Stimulated activated CD4-positive, alpha-beta T cell treated with anti-CD3 and anti-CD28 coated beads, Interleukin-4, amount 100 ng/mL, for 4 hours (primary cell): ENCODE measurements around the gene EARS2.
A peak's percentile ranks its signal among the peaks of the same experiment; 100 is the strongest.
"Not testable (repeated sequence)": the region's sequence is repeated elsewhere in the genome, so short reads cannot be mapped to it uniquely, and the experiment has no call there.

Experiments used
- DNase-seq, 2 experiments: peaks; one replicate each; pipeline ENCODE4 v3.0.0-alpha.2; 2020

Gene EARS2

GRCh38 chr16:23504453-23505179, 52.5 kb downstream of the EARS2 start:
- peak; percentile 54 to 67 for DNase-seq

DNA sequence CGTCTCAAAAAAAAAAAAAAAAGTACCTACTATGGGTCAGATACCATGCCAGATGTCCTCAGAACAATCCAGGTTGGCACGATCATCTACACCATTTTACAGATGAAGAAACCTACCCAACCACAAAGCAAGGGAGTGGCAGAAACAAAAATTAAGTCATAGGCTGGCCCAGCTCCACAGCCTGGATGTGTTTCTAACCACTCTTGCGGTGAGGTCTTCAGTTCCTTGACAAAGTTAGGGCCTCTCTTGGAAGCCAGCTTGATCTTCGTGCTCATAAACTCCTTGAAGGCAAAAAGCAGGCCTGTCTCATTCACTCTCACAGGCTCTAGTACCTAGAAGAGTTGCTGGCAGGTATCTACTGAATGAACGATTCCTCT, 53.1 kb downstream of the EARS2 start:
- no peak for DNase-seq

DNA sequence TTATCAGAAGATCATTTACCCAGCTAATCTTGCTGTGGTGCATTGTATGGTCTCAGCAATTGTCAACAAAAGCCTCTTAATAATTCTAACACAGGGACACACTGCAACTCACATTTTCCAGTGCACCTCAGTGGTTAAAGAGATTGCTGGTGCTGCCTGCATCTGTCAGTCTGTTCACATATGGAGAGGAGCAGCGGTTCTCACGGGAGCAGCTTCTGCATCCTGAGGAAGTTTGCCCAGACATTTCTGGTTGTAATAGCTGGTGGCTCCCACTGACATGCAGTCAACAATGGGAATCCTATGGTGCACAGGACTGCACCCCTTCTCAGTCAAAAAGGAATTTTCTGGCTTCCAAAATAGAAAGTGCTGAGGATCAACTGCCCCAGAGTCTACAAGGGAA, 54.7 kb downstream of the EARS2 start:
- no peak for DNase-seq

DNA sequence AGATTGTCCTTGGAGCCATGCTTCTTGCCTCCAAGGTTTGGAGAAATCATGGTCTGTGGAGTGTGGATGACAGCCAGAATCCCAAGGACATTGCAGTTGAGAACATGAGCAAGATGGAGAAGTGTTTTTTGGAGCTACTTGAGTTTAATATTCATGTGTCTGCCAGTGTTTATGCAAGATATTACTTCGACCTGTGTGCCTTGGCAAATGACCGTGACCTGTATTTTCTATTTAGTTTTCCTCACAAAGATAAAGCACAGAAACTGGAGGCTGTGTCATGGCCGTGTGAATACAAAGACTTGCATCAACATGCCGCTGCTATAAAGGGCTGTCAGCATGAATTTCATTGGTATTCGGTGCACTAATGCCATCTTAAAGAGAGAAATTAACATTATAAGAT, 55.9 kb downstream of the EARS2 start:
- DNase-seq, result no peak

- DNase-seq, result no peak
Observed at GRCh38 chr16:23500862-23501225, 56.3 kb downstream of the EARS2 start.

DNA sequence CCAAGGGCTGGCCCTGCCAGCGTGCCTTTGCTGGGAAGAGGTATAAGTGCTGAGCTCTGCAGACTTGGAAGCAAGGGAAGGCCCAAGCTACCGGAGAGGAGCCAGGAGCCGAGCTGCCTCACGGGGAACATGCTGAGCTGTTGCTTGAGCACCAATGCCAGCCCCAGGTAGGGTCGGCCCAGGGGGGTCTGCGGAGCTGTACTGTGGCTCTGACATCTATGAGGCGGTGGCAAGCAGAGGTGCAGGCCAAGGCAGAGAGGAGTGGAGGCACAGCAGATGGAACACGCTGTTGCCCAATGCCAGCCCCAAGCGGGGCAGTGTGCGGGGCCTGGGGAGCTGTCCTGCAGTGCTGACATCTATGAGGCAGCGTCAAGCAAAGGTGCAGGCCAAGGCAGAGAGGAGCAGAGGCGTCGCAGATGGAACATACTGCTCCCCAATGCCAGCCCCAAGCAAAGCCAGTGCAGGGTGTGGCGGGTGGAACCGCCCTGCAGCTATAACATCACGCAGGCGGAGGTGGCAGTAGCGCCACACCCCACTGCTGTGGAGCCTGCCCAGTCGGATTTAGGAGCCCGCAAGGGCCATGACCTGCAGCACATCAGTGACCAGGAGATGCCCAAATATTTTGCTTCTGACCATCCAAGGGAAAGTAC, 56.8 kb downstream of the EARS2 start:
- DNase-seq, result no peak

- no peak for DNase-seq
Observed at GRCh38 chr16:23499801-23500200, 57.3 kb downstream of the EARS2 start.

GRCh38 chr16:23498863-23499262, 58.3 kb downstream of the EARS2 start:
- no peak for DNase-seq

GRCh38 chr16:23497543-23497868, 59.6 kb downstream of the EARS2 start:
- no peak for DNase-seq

DNA sequence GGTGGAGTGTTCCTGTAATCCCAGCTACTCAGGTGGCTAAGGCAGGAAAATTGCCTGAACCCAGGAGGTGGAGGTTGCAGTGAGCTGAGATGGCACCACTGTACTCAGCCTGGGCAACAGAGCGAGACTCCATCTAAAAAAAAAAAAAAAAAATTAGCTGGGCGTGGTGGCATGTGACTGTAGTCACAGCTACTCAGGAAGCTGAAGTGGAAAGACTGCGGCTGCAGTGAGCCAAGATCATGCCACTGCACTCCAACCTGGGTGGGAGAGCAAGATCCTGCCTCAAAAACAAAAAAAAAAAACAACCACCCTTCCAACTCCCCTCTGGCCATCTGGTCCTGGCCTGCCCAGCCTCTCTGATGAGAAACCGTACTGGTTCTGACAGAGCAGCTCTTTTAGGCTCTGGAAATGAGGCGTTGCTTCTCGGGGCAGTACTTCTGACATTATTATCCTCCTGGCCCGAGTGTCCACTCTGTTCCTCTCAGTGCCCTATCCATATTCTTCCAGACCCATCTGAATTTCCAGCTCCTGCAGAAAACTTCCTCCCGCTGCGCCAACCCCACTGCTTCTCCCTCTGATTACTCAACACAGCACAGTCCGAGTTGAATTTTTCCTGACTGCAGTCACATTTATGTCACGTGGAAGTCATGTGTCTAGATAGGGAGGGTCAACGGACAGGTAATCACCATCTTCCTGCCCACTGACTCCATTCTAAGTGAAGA, 60.2 kb downstream of the EARS2 start:
- no peak for DNase-seq

DNA sequence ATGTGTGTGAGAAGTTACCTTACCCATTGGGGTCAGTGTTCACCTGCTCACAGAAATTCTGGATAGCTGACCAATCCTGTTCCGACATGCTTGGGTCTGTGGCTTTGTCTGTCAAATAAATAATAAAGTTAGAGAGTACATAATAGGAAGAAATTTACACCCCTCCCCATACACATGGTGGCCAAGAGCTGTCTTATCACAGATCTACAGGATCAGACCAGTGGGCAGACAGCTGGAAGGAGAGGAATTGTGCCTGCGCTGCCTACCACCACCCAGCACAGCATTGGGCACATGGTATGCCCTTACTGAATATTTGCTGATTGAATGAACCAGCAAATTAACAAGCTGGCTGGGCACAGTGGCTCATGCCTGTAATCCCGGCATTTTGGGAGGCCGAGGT, 61.5 kb downstream of the EARS2 start:
- DNase-seq, result no peak

DNA sequence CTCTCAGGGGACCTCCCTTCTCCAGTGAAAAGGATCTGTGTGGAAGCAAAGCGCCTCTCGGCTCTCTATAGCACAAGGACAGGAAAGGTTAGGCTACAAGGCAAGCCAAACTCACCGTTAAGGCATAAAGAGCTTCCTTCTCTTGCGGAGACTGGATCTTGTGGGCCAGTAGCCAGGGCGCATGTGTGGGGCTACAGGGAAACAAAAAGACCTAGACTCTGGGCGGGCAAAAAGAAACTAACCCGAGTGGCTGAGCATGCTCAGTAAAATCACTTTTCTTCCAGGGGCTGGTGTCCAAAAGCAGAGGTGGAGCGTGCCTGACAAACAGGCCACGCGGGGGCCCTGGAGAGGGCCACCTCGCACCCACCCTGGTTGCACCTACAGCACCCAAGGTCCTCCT, 63.0 kb downstream of the EARS2 start:
- no peak for DNase-seq

GRCh38 chr16:23491490-23492391, 65.4 kb downstream of the EARS2 start:
- DNase-seq, result no peak

DNA sequence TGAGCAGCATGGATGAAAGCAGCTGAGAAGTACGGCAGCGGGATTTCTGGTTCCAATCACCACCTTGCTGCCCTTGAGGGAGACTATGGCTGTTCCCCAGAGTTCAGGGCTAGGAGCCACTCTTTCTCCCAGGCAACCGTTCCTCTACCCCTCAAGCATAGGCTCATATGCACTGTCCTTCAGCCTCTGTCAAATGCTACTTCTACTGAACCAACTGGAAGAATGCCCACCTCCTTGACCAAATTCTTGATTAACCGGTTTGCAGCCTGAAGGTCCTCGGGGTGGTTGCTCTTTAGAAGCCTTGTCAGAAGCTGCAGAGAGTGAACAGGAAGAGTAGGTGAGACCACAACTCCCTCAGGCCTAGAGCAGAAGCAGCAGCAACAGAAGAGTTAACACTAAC, 70.7 kb downstream of the EARS2 start:
- DNase-seq, result no peak

DNA sequence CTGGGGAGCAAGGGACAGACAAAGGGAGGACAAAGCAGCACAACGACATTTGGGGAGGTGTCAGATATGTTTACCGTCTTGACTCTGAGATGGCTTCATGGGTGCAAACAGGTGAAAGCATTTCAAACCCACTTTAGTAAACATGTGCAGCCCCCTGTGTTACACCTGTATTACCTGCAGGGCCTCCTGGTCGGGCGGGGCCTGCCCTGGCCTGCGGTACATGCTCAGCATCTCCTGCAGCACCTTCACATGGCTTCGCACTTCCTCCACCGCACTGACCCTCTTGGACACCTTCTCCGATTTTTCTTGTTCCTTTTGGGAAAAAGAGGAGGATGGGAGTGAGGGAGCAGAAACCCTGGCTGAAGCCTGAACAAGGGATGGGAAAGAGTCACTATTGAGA, 71.3 kb downstream of the EARS2 start:
- DNase-seq, result no peak

DNA sequence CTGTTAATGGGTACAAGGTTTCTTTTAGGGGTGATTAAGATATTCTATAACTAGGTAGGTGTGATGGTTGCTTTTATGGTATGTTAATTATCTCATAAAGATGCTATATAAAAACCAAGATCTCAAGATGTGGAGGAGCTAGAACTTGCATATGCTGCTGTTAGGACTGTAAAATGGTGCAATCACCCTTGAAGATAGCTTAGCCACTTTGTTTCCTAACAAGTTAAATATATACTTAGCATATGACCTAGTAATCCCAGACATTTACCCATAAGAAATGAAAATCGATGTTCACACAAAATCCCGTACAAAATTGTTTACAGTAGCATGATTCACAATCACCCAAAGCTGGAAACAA, 71.9 kb downstream of the EARS2 start:
- DNase-seq, result no peak

- no peak for DNase-seq
Observed at GRCh38 chr16:23484510-23485256, 72.5 kb downstream of the EARS2 start.

GRCh38 chr16:23483492-23483891, 73.7 kb downstream of the EARS2 start:
- DNase-seq, result not testable (repeated sequence)

GRCh38 chr16:23482778-23483177, 74.4 kb downstream of the EARS2 start:
- no peak for DNase-seq

- no peak for DNase-seq
Observed at GRCh38 chr16:23480257-23480656, 76.9 kb downstream of the EARS2 start.

- DNase-seq, result no peak
Observed at GRCh38 chr16:23479138-23479537, 78.0 kb downstream of the EARS2 start.

DNA sequence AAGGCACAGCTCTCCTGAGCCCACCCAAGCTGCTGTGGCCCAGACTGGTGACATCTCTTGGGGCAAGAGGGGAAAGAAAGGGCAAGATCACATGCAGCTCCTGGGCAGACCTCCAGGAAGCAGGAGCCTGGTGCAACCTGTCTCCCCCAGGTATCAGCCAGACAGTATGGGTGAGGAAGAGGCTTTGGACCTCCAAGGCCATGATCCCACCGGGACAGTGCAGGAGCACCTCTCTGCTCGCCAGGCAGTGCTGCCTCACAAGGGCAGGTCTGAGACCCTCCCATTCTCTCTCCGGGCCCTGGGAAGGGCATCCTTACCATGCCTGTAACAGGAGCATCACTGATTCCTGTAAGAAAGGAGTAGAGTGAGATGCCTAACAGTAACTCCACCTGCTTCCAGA, 78.6 kb downstream of the EARS2 start:
- DNase-seq, result no peak

DNA sequence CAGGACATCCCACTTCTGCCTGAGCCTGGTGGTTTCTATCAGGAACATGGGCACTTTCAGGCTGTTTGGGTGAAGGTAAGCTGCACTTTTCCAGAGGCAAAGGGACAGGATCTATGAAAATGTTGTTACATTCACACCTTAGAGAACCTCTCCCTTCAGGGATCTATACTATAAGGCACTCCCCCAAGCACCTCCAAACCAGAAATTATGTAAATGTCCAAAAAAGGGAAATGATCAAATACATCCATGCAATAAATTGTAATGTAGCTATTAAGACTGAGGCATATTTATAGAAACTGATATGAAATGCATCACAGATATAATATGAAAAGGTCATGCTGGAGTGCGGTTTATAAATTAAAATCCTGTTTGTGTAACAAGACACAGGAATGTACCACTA, 80.9 kb downstream of the EARS2 start:
- DNase-seq, result no peak
